GM20000 (cell line): ENCODE measurements around the gene CHRNA5.
A peak's percentile ranks its signal among the peaks of the same experiment; 100 is the strongest.
"Not testable (repeated sequence)": the region's sequence is repeated elsewhere in the genome, so short reads cannot be mapped to it uniquely, and the experiment has no call there.

Source experiments
- DNase-seq: peaks from one replicate; pipeline ENCODE4 v3.0.0; 2012; ENCODE audit warnings: low spot score
- CTCF ChIP-seq: IDR thresholded peaks from 2 replicates; pipeline ENCODE4 v1.5.1; 2012; ENCODE audit warnings: mild to moderate bottlenecking, control low read depth; ENCODE audit errors: extremely low read depth, missing control alignments

CHRNA5 gene

DNA sequence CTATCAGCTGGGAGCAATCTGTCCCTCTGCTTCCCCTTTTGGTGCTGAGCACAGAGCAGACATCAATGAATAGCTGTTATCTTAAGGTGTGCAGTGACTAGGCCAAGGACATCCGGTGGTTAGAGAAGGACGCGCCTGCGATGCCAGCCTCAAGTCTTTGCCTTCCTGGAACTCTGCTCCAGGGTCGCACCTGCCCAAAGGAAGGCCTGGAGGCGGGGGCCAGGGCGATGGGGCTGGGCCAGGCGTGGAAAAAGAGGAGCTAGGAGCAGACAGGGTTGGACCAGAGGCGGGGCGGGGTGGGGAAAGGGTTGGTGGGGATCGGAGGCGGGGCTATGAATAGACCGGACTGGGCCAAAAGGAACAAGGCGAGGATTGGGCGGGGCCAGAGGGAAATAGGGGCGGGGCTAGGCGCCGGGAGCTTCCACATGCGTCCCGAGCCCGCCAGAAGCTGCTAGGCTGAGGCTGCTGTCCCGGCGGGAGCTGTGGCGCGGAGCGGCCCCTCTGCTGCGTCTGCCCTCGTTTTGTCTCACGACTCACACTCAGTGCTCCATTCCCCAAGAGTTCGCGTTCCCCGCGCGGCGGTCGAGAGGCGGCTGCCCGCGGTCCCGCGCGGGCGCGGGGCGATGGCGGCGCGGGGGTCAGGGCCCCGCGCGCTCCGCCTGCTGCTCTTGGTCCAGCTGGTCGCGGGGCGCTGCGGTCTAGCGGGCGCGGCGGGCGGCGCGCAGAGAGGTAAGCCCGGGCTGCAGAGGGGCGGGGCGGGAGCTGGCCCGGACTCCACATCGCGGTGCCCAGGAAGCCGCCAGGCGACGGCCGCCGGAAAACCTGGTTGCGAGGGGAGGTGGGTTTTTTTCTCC, at the start of gene CHRNA5:
CHRNA5 (plus strand) TSS at position 424 of the 854 bp plus-strand sequence; CDS start at position 624, 200 bp downstream.
- peak; percentile 89 for DNase-seq
- TF ChIP-seq CTCF: no peak

DNA sequence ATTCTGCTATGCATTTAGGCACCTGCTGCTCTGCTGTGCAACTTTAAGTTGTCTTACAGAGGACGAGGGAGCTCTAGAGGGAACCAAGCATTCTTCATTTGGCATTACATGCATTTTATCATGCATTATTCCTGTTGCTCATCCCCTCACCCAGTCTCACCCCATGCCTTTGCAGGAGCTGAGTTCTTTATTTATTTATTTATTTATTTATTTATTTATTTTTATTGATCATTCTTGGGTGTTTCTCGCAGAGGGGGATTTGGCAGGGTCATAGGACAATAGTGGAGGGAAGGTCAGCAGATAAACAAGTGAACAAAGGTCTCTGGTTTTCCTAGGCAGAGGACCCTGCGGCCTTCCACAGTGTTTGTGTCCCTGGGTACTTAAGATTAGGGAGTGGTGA, 45.3 kb upstream of the CHRNA5 start:
- not testable (repeated sequence) for DNase-seq

DNA sequence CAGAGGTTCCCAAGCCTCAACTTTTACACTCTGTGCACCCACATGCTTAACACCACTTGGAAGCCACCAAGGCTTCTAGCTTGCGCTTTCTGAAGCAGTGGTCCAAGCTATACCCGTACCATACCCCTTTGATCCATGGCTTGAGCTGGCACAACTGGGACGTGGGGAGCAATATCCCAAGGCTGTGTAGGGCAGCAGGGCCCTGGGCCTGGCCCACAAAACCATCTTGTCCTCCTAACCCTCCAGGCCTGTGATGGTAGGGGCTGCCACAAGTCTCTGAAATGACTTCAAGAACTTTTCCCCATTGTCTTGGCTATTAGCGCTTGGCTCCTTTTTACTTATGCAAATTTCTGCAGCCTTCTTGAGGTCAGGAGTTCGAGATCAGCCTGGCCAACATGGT, 41.1 kb upstream of the CHRNA5 start:
- no peak for DNase-seq
- no peak for TF ChIP-seq CTCF

DNA sequence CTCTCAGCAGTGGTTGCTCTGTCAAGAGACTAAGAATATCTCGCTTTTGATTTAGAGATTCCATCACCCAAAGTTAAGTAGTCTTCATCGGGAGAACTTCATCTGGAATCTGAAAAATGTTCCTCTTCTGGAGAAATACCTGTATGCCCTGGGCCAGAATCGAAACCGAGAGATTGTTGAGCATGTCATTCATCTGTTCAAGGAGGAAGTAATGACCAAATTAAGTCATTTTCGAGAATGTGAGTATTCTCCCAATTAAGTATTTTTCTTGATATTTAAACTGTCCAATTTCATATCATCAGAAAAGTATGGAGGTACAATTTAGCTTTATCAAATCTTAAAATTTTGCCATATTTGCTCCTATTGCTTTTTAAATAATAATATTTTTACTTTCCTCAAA, 38.0 kb upstream of the CHRNA5 start:
- DNase-seq: no peak
- no peak for TF ChIP-seq CTCF

DNA sequence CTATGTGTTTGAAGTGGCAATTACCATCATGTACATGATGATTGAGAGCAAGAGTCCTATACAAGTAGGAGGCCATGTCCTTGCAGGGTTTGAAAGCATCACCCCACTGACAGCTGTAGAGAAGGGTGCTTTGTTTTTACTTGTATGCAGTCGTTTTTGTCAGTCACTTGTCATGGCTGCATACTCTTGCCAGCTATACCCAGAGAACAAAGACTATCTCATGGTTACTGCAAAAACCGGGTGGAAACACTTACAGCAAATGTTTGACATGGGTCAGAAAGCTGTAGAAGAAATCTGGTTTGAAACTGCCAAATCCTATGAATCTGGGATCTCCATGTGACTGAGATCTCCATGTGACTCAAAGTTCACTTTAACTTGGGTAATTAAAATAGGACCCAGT, 32.0 kb upstream of the CHRNA5 start:
- no peak for DNase-seq
- no peak for TF ChIP-seq CTCF

DNA sequence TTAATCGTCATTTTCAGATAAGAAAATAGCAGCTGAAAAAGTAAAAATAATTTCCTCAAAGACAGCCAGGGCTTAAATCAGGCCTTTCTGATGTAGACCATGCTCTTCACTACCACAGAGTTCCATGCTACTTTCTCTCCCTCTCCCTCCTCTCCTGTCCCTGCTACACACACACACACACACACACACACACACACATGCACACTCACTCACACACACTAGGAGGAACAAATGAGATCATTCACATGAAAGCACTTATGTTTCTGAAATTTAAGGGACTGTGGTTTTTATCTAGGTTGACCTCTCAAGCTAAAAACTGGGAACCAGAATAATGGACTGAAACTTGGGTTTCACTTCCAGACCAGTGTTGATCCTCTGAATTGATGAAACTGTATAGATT, 29.2 kb upstream of the CHRNA5 start:
- no peak for DNase-seq
- TF ChIP-seq CTCF: no peak

GRCh38 chr15:78537266-78537905, 27.9 kb upstream of the CHRNA5 start:
- TF ChIP-seq CTCF: no peak
- no peak for DNase-seq
